ENCODE data around the gene KLF16. TPM values are rescaled to one million over a fixed set of nuclear protein-coding genes. Genes with fewer than 3 reads are reported as not detected.

Gene KLF16
- total RNA-seq, 1 donor from 2014 or later = 15.3 TPM

- Histone ChIP-seq H3K27me3 (ENCODE audit: control insufficient read depth, insufficient read depth, low read length) (no peaks in the 10 kb centered on the region), H3K4me3 (ENCODE audit: low read depth, low read length) (no peak overlapping the region), H3K36me3 (ENCODE audit: control insufficient read depth, insufficient read depth, low read length) (no peaks in the 10 kb centered on the region)
- TF ChIP-seq, protein P1, sequence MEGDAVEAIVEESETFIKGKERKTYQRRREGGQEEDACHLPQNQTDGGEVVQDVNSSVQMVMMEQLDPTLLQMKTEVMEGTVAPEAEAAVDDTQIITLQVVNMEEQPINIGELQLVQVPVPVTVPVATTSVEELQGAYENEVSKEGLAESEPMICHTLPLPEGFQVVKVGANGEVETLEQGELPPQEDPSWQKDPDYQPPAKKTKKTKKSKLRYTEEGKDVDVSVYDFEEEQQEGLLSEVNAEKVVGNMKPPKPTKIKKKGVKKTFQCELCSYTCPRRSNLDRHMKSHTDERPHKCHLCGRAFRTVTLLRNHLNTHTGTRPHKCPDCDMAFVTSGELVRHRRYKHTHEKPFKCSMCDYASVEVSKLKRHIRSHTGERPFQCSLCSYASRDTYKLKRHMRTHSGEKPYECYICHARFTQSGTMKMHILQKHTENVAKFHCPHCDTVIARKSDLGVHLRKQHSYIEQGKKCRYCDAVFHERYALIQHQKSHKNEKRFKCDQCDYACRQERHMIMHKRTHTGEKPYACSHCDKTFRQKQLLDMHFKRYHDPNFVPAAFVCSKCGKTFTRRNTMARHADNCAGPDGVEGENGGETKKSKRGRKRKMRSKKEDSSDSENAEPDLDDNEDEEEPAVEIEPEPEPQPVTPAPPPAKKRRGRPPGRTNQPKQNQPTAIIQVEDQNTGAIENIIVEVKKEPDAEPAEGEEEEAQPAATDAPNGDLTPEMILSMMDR (IDR thresholded peaks at IDR 0.05; ENCODE audit: insufficient read depth, low read length, poor library complexity, severe bottlenecking) = no peak
- DNase-seq (ENCODE audit: low read depth) = no peak
Measured at GRCh38 chr19:1827566-1828278, 35.7 kb downstream of the KLF16 start.

DNA sequence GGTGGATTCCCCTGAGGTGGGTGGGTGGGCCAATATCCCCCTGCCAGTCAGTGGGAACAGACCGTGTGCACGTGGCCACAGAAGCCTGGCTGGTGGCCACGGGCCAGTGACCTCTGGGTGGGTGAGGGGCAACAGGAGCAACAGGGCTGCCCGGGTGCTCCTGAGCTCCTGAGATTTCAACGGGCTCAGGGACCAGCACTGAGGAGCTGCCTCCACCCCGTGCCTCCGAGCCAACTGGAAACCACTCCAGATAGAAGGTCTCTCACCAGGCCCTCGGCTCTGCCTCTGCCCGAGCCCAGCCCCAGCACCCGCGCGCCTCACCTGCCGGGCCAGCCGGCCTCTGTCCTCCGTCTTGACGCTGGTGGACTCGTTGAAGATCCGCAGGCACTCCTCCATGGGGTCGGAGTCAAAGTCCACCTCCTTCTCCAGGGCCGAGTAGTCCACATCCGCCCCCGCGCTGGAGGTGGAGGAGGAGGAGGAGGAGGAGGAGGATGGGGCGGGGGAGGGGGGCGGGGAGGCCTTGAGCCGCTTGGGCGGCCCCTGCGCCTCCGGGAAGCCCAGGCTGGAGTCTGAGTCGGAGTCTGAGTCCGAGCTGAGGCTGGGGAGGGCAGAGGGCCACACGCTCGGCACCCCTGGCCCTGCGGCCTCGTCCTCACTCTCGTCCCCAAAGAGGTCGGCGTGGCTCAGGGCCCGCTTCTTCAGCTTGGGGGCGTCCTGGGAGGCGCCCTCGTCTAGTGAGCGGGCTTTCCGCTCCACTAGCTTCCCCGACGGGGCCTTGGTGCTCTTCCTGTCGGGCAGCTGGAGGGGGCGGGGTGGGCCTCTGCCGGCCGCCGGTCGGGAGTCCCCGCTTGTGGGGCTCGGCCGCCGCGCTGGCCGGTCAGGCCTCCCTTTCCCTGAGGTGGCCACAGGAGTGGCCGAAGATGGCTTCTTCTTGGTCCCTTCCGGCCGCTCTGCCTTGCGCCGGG is 36.5 kb downstream of the KLF16 start:
- H3K27me3 ChIP-seq (ENCODE audit: control insufficient read depth, insufficient read depth, low read length) = no peaks in the 10 kb centered on the region
- peak overlapping the region; percentile 4 for H3K4me3 ChIP-seq (ENCODE audit: low read depth, low read length)
- H3K36me3 ChIP-seq (ENCODE audit: control insufficient read depth, insufficient read depth, low read length) = no peaks in the 10 kb centered on the region
- TF ChIP-seq, protein P1 (IDR thresholded peaks at IDR 0.05; ENCODE audit: insufficient read depth, low read length, poor library complexity, severe bottlenecking) = no peak
- DNase-seq (ENCODE audit: low read depth) = no peak

DNA sequence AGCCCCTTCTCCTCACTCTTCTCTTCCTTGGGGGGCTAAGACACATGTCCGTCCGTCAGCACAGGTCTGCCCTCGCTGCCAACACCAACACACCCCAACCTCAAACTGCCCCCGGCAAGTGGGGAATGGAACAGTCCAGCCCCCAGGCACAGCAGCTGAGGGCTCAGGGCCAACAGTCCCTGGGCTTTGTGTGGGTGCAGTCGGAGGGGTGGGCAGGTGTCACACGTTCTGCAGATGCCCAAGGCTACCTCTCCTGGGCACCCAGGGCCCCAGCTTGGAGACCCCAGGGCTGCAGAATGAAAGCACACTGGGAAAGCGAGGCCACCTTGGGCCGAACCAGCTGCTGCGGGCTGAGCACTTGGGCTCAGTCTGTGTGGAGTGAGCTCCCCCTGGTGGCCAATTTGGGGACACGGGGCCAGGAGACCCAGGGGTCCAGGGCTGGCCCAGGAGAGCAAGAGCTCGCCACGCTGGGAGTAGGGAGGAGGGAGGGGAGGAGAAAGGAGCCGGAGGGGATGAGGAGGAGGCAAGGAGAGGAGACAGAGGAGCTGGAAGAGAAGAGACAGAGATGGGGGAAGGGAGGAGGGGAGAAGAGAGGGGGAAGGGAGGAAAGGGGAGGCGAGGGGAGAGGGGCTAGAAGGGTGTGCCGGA is 37.3 kb downstream of the KLF16 start:
- no peak for DNase-seq (ENCODE audit: low read depth)
- H3K36me3 ChIP-seq (ENCODE audit: control insufficient read depth, insufficient read depth, low read length) = no peaks in the 10 kb centered on the region

GRCh38 chr19:1824252-1824622 is 39.1 kb downstream of the KLF16 start:
- Histone ChIP-seq H3K4me3 (ENCODE audit: low read depth, low read length) (no peak overlapping the region), H3K36me3 (ENCODE audit: control insufficient read depth, insufficient read depth, low read length) (no peaks in the 10 kb centered on the region), H3K27me3 (ENCODE audit: control insufficient read depth, insufficient read depth, low read length) (no peaks in the 10 kb centered on the region)
- TF ChIP-seq, protein P1 (IDR thresholded peaks at IDR 0.05; ENCODE audit: insufficient read depth, low read length, poor library complexity, severe bottlenecking) = no peak
- no peak for DNase-seq (ENCODE audit: low read depth)

More for the DNA sequence above, 37.3 kb downstream of the KLF16 start:
- Histone ChIP-seq H3K27me3 (ENCODE audit: control insufficient read depth, insufficient read depth, low read length) (no peaks in the 10 kb centered on the region), H3K4me3 (ENCODE audit: low read depth, low read length) (no peak overlapping the region)
- TF ChIP-seq, protein P1 (IDR thresholded peaks at IDR 0.05; ENCODE audit: insufficient read depth, low read length, poor library complexity, severe bottlenecking) = peak; percentile 92

GRCh38 chr19:1823539-1824251 is 39.7 kb downstream of the KLF16 start:
- no peak for DNase-seq (ENCODE audit: low read depth)
- TF ChIP-seq, protein P1 (IDR thresholded peaks at IDR 0.05; ENCODE audit: insufficient read depth, low read length, poor library complexity, severe bottlenecking) = no peak
- Histone ChIP-seq H3K27me3 (ENCODE audit: control insufficient read depth, insufficient read depth, low read length) (no peaks in the 10 kb centered on the region), H3K36me3 (ENCODE audit: control insufficient read depth, insufficient read depth, low read length) (no peaks in the 10 kb centered on the region), H3K4me3 (ENCODE audit: low read depth, low read length) (no peak overlapping the region)

Data from kidney epithelial cell (primary cell).